ENCODE measurements around the gene GCN1.
"Not testable (repeated sequence)": the region's sequence is repeated elsewhere in the genome, so short reads cannot be mapped to it uniquely, and the experiment has no call there.

Gene GCN1

DNA sequence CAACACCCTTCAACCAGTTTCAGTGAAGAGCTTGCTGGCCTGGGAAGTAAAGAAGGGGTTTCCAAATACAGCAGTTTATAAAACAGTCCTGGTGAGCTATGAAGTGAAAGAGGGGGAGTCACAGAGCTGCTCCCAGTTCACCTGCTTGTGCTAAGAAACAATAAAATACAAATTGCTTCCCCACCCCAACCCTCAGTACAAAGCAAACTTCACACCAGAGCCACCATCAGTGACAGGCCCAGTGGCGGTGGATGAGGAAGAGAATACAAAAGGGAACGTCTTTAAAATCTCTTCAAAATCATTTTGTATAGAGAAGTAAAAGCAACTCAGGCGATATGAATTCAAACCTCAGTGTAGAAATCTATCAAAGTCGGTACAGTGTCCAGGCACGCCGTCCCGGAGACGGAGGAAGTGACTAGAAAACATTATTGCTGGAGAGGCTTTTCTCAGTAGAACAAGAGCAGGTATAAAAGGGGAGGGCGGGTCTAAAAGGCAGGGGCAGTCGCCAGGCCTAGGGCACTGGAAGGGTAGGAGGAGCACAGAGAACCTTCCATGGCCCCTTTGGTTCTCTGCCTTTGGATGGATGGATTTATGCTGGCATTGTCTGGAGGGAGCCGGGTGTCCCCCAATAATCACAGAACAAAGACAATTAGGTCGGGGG is 16.9 kb upstream of the GCN1 start:
- TF ChIP-seq EZH2phosphoT487 (IDR thresholded peaks at IDR 0.05; ENCODE audit: borderline replicate concordance) = no peak
- H3F3A ChIP-seq (ENCODE audit: low read depth) = no peaks in the 10 kb centered on the region
- H3K4me1 ChIP-seq (ENCODE audit: insufficient read depth, low read length, poor library complexity, severe bottlenecking) = no peaks in the 10 kb centered on the region
- H3K9me3 ChIP-seq (ENCODE audit: insufficient read depth, low read depth, low read length) = no peaks in the 10 kb centered on the region
- no peaks in the 10 kb centered on the region for H3K36me3 ChIP-seq (ENCODE audit: insufficient read depth, low read length)
- H3K79me2 ChIP-seq (ENCODE audit: insufficient read depth, low read length) = no peaks in the 10 kb centered on the region
- H4K20me1 ChIP-seq (ENCODE audit: insufficient read depth, low read length, poor library complexity, severe bottlenecking) = no peaks in the 10 kb centered on the region
- no peak overlapping the region for H3K4me3 ChIP-seq (ENCODE audit: low read length, poor library complexity, severe bottlenecking)
- no peaks in the 10 kb centered on the region for H3K9me2 ChIP-seq (replicated peaks; ENCODE audit: low read depth, low read length)
- no peak overlapping the region for H3K4me2 ChIP-seq (ENCODE audit: low read depth, low read length, poor library complexity, severe bottlenecking)
- no peak overlapping the region for H3K9ac ChIP-seq (ENCODE audit: low read depth, low read length, poor library complexity, severe bottlenecking)
- no peaks in the 10 kb centered on the region for H3K27me3 ChIP-seq (ENCODE audit: insufficient read depth, low read length, poor library complexity, severe bottlenecking)
- no peak overlapping the region for H2AFZ ChIP-seq (ENCODE audit: low read length)

DNA sequence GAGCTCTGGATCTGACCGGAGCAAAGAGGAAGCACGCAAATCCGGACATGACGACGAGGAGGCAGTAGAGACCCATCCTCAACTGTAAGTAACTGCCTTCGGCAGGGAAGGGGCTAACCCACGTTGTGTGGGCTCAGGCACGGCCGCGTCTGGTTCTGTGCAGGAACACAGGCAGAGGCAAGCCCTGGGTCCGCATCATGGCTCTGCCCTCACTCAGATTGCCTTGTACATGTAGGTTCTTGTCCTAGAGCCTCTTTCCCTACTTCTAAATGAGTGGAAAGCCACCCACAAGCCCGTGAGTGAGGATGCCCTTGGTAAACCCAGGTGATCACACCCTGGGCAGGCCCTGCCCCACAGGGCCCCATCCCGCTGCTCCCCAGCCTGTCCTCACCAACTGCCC is 15.3 kb upstream of the GCN1 start:
- no peaks in the 10 kb centered on the region for H4K20me1 ChIP-seq (ENCODE audit: insufficient read depth, low read length, poor library complexity, severe bottlenecking)
- H3K9me2 ChIP-seq (replicated peaks; ENCODE audit: low read depth, low read length) = no peaks in the 10 kb centered on the region
- no peak overlapping the region for H3K4me3 ChIP-seq (ENCODE audit: low read length, poor library complexity, severe bottlenecking)
- no peak for TF ChIP-seq EZH2phosphoT487 (IDR thresholded peaks at IDR 0.05; ENCODE audit: borderline replicate concordance)
- TF ChIP-seq, protein P1, sequence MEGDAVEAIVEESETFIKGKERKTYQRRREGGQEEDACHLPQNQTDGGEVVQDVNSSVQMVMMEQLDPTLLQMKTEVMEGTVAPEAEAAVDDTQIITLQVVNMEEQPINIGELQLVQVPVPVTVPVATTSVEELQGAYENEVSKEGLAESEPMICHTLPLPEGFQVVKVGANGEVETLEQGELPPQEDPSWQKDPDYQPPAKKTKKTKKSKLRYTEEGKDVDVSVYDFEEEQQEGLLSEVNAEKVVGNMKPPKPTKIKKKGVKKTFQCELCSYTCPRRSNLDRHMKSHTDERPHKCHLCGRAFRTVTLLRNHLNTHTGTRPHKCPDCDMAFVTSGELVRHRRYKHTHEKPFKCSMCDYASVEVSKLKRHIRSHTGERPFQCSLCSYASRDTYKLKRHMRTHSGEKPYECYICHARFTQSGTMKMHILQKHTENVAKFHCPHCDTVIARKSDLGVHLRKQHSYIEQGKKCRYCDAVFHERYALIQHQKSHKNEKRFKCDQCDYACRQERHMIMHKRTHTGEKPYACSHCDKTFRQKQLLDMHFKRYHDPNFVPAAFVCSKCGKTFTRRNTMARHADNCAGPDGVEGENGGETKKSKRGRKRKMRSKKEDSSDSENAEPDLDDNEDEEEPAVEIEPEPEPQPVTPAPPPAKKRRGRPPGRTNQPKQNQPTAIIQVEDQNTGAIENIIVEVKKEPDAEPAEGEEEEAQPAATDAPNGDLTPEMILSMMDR (conservative IDR thresholded peaks at IDR 0.05; ENCODE audit: low read length) = no peak
- H2AFZ ChIP-seq (ENCODE audit: low read length) = no peak overlapping the region
- no peaks in the 10 kb centered on the region for H3K79me2 ChIP-seq (ENCODE audit: insufficient read depth, low read length)
- H3K4me2 ChIP-seq (ENCODE audit: low read depth, low read length, poor library complexity, severe bottlenecking) = no peak overlapping the region
- no peaks in the 10 kb centered on the region for H3K27me3 ChIP-seq (ENCODE audit: insufficient read depth, low read length, poor library complexity, severe bottlenecking)
- H3K9ac ChIP-seq (ENCODE audit: low read depth, low read length, poor library complexity, severe bottlenecking) = no peak overlapping the region
- no peaks in the 10 kb centered on the region for H3F3A ChIP-seq (ENCODE audit: low read depth)
- no peaks in the 10 kb centered on the region for H3K9me3 ChIP-seq (ENCODE audit: insufficient read depth, low read depth, low read length)
- H3K4me1 ChIP-seq (ENCODE audit: insufficient read depth, low read length, poor library complexity, severe bottlenecking) = no peaks in the 10 kb centered on the region
- H3K36me3 ChIP-seq (ENCODE audit: insufficient read depth, low read length) = no peaks in the 10 kb centered on the region

DNA sequence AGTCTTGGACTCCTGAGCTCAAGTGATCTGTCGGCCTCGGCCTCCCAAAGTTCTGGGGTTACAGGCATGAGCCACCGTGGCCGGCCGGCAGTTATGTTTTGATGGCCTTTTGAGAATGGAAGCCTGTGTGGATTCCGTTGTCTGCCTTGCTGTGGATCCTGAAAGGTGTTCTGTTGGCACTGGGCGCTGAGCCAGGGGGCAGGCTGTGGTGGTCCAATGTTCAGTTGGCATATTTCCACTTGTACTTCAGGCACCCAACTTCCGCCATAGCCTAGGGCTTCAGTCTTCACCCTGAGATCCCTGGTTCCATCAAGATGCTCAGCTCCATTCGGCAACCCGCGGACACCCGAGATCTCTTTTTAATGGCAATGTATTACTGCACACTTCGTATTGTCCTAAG is 12.7 kb upstream of the GCN1 start:
- TF ChIP-seq, protein P1 (conservative IDR thresholded peaks at IDR 0.05; ENCODE audit: low read length) = no peak
- TF ChIP-seq EZH2phosphoT487 (IDR thresholded peaks at IDR 0.05; ENCODE audit: borderline replicate concordance) = no peak
- no peaks in the 10 kb centered on the region for H3K27me3 ChIP-seq (ENCODE audit: insufficient read depth, low read length, poor library complexity, severe bottlenecking)
- H3K36me3 ChIP-seq (ENCODE audit: insufficient read depth, low read length) = no peaks in the 10 kb centered on the region
- H4K20me1 ChIP-seq (ENCODE audit: insufficient read depth, low read length, poor library complexity, severe bottlenecking) = no peaks in the 10 kb centered on the region
- H3K4me3 ChIP-seq (ENCODE audit: low read length, poor library complexity, severe bottlenecking) = no peak overlapping the region
- H3K9me2 ChIP-seq (replicated peaks; ENCODE audit: low read depth, low read length) = no peaks in the 10 kb centered on the region
- H3K4me1 ChIP-seq (ENCODE audit: insufficient read depth, low read length, poor library complexity, severe bottlenecking) = peaks cover under 1% of the 10 kb centered on the region
- H2AFZ ChIP-seq (ENCODE audit: low read length) = no peak overlapping the region
- no peaks in the 10 kb centered on the region for H3F3A ChIP-seq (ENCODE audit: low read depth)
- no peak overlapping the region for H3K9ac ChIP-seq (ENCODE audit: low read depth, low read length, poor library complexity, severe bottlenecking)
- peaks cover 6% of the 10 kb centered on the region; the same call in 1 of the 2 replicates for H3K79me2 ChIP-seq (ENCODE audit: insufficient read depth, low read length)
- H3K4me2 ChIP-seq (ENCODE audit: low read depth, low read length, poor library complexity, severe bottlenecking) = no peak overlapping the region
- H3K9me3 ChIP-seq (ENCODE audit: insufficient read depth, low read depth, low read length) = no peaks in the 10 kb centered on the region

DNA sequence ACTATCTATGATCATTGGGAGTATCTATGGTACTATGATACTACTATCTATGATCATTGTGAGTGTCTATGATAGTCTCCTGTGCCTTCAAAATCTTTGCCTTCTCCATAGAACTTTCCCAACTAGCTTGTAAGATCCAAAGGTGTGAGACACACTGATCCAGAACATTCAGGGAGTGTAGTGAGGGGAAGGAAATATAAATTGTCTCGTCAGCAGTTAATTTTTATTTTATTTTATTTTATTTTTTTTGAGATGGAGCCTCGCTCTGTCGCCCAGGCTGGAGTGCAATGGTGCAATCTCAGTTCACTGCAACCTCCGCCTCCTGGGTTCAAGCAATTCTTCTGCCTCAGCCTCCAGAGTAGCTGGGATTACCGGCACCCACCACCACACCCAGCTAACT is 12.3 kb upstream of the GCN1 start:
- H3K9me2 ChIP-seq (replicated peaks; ENCODE audit: low read depth, low read length); H3K9ac ChIP-seq (ENCODE audit: low read depth, low read length, poor library complexity, severe bottlenecking); H3K4me2 ChIP-seq (ENCODE audit: low read depth, low read length, poor library complexity, severe bottlenecking); H3K4me3 ChIP-seq (ENCODE audit: low read length, poor library complexity, severe bottlenecking); H3K4me1 ChIP-seq (ENCODE audit: insufficient read depth, low read length, poor library complexity, severe bottlenecking); H3K79me2 ChIP-seq (ENCODE audit: insufficient read depth, low read length); H3K27me3 ChIP-seq (ENCODE audit: insufficient read depth, low read length, poor library complexity, severe bottlenecking); H2AFZ ChIP-seq (ENCODE audit: low read length); H3F3A ChIP-seq (ENCODE audit: low read depth); H3K9me3 ChIP-seq (ENCODE audit: insufficient read depth, low read depth, low read length); H4K20me1 ChIP-seq (ENCODE audit: insufficient read depth, low read length, poor library complexity, severe bottlenecking); H3K36me3 ChIP-seq (ENCODE audit: insufficient read depth, low read length): not testable (repeated sequence)

Data from Loucy (cell line).